GOT3 (cell line): ENCODE data around the gene METRNL.

Experiments
- DNase-seq: peaks from one replicate; lab custom pipeline; 2025; ENCODE audit warnings: mixed read lengths; lab: John Stamatoyannopoulos, UW

The METRNL gene

GRCh38 chr17:83092186-83092585 lies 12.8 kb downstream of the METRNL start:
- no peak for DNase-seq

- no peak for DNase-seq
Observed at GRCh38 chr17:83092931-83093330, 13.5 kb downstream of the METRNL start.

GRCh38 chr17:83093506-83093905 lies 14.1 kb downstream of the METRNL start:
- DNase-seq = no peak

- DNase-seq = no peak
Observed at GRCh38 chr17:83094291-83094690, 14.9 kb downstream of the METRNL start.

GRCh38 chr17:83095016-83095415 lies 15.6 kb downstream of the METRNL start:
- DNase-seq = no peak

- no peak for DNase-seq
Observed at GRCh38 chr17:83096401-83097224, 17.2 kb downstream of the METRNL start.

GRCh38 chr17:83097831-83098230 lies 18.4 kb downstream of the METRNL start:
- DNase-seq = no peak

- DNase-seq = no peak
Observed at GRCh38 chr17:83098241-83099085, 19.1 kb downstream of the METRNL start.

GRCh38 chr17:83099086-83099555 lies 19.7 kb downstream of the METRNL start:
- no peak for DNase-seq

- DNase-seq = no peak
Observed at GRCh38 chr17:83099570-83100181, 20.3 kb downstream of the METRNL start.

GRCh38 chr17:83100220-83100852 lies 20.9 kb downstream of the METRNL start:
- DNase-seq = no peak

GRCh38 chr17:83100853-83101391 lies 21.5 kb downstream of the METRNL start:
- no peak for DNase-seq

GRCh38 chr17:83101805-83102480 lies 22.5 kb downstream of the METRNL start:
- no peak for DNase-seq

- peak; percentile 64 for DNase-seq
Observed at GRCh38 chr17:83103200-83103942, 24.0 kb downstream of the METRNL start.

GRCh38 chr17:83103943-83104311 lies 24.5 kb downstream of the METRNL start:
- DNase-seq = no peak

- no peak for DNase-seq
Observed at GRCh38 chr17:83104577-83105505, 25.4 kb downstream of the METRNL start.

GRCh38 chr17:83105512-83105911 lies 26.1 kb downstream of the METRNL start:
- DNase-seq = no peak

GRCh38 chr17:83106056-83106588 lies 26.7 kb downstream of the METRNL start:
- no peak for DNase-seq
